ENCODE data around the gene CEMIP2. TPM values are rescaled to one million over a fixed set of nuclear protein-coding genes. Genes with fewer than 3 reads are reported as not detected.
"Not testable (repeated sequence)": the region's sequence is repeated elsewhere in the genome, so short reads cannot be mapped to it uniquely, and the experiment has no call there.

CEMIP2 gene
- total RNA-seq, 1 donor from 2014 or later, result 34.4 TPM

DNA sequence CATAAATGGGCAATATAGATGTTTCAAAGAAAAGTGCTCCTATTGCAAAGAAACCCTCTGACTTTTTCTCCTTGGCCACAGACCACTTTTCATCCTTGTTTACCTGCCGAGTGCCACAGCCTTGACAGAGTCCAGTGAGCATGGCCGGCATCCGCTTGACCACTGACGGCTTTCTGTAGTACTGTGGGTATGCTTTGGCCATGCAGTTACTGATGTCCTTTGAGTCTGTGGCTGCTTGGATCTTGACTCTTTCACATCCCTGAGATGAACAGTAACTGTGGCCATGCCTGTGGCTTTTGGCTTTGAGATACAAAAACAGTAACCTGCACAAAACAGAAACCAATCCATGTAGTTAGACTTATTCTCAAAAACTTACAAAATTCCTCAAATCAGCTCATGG is 70.4 kb downstream of the CEMIP2 start:
- TF ChIP-seq, protein P1, sequence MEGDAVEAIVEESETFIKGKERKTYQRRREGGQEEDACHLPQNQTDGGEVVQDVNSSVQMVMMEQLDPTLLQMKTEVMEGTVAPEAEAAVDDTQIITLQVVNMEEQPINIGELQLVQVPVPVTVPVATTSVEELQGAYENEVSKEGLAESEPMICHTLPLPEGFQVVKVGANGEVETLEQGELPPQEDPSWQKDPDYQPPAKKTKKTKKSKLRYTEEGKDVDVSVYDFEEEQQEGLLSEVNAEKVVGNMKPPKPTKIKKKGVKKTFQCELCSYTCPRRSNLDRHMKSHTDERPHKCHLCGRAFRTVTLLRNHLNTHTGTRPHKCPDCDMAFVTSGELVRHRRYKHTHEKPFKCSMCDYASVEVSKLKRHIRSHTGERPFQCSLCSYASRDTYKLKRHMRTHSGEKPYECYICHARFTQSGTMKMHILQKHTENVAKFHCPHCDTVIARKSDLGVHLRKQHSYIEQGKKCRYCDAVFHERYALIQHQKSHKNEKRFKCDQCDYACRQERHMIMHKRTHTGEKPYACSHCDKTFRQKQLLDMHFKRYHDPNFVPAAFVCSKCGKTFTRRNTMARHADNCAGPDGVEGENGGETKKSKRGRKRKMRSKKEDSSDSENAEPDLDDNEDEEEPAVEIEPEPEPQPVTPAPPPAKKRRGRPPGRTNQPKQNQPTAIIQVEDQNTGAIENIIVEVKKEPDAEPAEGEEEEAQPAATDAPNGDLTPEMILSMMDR (IDR thresholded peaks at IDR 0.05), result no peak
- no peak overlapping the region for H3K4me3 ChIP-seq
- intact Hi-C loops (cut with DNase I), result no loop called here
- DNase-seq (ENCODE audit: low spot score in 2 of 2), result no peak
- H3K9me3 ChIP-seq, result no peaks in the 10 kb centered on the region
- peaks cover 19 to 27% of the 10 kb centered on the region in 2 donors for H3K36me3 ChIP-seq
- H3K27ac ChIP-seq, result no peak overlapping the region
- no peaks in the 10 kb centered on the region for H3K4me1 ChIP-seq
- H3K27me3 ChIP-seq, result no peaks in the 10 kb centered on the region

DNA sequence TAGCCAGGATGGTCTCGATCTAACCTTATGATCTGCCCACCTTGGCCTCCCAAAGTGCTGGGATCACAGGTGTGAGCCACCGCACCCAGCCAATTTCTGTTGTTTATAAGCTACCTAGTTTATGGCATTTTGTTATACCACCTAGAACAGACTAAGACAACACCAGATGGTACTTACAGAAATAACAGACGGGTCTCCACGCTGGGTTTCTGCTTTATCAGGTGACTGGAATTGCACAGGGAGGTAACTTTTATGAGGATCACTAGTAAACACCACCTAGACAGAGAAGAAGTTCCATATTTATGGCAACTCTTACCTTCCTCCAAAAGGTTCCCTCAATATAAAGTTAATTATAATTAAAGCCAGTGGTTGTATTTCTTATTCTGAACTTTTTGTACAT is 74.0 kb downstream of the CEMIP2 start:
- Histone ChIP-seq H3K4me1 (no peaks in the 10 kb centered on the region), H3K27me3 (no peaks in the 10 kb centered on the region), H3K9me3 (no peaks in the 10 kb centered on the region), H3K27ac (no peak overlapping the region), H3K36me3 (peaks cover 23 to 25% of the 10 kb centered on the region in 2 donors), H3K4me3 (no peak overlapping the region)
- intact Hi-C loops (cut with DNase I), result no loop called here
- no peak for DNase-seq (ENCODE audit: low spot score in 2 of 2)
- TF ChIP-seq, protein P1 (IDR thresholded peaks at IDR 0.05), result no peak

DNA sequence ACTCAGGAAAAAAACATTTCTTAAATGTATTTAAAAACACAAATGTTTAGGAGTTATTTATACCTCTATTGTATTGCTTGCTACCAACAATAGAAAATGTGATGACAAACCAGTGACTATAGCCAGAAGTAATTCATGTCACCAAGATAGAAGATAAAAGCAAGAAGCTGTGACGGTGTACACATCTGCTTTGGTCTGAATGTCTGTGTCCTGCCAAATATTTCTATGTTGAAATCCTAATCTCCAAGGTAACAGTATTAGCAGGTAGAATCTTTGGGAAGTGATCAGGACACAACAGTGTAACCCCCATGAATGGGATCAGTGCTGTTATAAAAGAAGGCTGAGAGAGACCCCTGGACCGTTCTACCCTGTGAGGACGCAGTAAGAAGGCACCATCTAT is 74.7 kb downstream of the CEMIP2 start:
- intact Hi-C loops (cut with DNase I), result no loop called here
- H3K27ac ChIP-seq, result no peak overlapping the region
- H3K9me3 ChIP-seq, result no peaks in the 10 kb centered on the region
- no peaks in the 10 kb centered on the region for H3K4me1 ChIP-seq
- TF ChIP-seq, protein P1 (IDR thresholded peaks at IDR 0.05), result no peak
- H3K36me3 ChIP-seq, result peaks cover 30 to 31% of the 10 kb centered on the region in 2 donors
- H3K4me3 ChIP-seq, result no peak overlapping the region
- no peak for DNase-seq (ENCODE audit: low spot score in 2 of 2)
- H3K27me3 ChIP-seq, result no peaks in the 10 kb centered on the region

DNA sequence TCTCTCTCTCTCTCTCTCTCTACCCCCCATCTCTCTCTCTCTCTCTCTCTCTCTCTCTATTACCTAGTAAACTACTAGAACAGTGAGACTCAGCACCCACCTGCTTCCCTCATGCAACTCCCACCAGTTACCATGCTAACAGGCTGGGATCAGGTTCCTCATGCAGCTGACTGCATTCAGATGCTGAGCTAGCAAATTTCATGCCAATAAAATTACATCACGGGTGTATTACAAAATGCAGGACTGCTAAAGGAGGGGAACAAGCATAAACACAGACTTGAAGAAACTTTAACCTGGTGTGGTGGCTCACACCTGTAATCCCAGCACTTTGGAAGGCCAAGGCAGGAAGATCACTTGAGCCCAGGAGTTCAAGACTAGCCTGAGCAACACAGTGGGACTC is 76.0 kb downstream of the CEMIP2 start:
- Histone ChIP-seq H3K4me1 (no peaks in the 10 kb centered on the region), H3K36me3 (peaks cover 23 to 29% of the 10 kb centered on the region in 2 donors), H3K27me3 (no peaks in the 10 kb centered on the region), H3K4me3 (no peak overlapping the region), H3K27ac (no peak overlapping the region), H3K9me3 (no peaks in the 10 kb centered on the region)
- intact Hi-C loops (cut with DNase I), result no loop called here
- no peak for DNase-seq (ENCODE audit: low spot score in 2 of 2)
- TF ChIP-seq, protein P1 (IDR thresholded peaks at IDR 0.05), result no peak

DNA sequence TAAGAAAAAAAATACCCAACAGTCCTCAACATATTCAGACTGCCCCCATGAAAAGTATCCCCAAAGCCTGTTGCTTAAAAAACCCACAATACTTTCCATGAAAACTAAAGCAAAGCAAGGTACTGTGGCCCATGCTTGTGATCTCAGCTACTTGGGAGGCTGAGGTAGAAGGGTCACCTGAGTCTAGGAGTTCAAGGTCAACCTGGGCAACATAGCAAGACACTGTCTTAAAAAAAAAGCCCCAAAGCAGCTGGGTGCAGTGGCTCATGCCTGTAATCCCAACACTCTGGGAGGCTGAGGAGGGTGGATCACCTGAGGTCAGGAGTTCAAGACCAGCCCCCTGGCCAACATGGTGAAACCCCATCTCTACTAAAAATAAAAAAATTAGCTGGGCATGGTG is 76.7 kb downstream of the CEMIP2 start:
- H3K36me3 ChIP-seq, result peaks cover 23% of the 10 kb centered on the region in 2 donors
- H3K27ac ChIP-seq; intact Hi-C loops (cut with DNase I): not testable (repeated sequence)

DNA sequence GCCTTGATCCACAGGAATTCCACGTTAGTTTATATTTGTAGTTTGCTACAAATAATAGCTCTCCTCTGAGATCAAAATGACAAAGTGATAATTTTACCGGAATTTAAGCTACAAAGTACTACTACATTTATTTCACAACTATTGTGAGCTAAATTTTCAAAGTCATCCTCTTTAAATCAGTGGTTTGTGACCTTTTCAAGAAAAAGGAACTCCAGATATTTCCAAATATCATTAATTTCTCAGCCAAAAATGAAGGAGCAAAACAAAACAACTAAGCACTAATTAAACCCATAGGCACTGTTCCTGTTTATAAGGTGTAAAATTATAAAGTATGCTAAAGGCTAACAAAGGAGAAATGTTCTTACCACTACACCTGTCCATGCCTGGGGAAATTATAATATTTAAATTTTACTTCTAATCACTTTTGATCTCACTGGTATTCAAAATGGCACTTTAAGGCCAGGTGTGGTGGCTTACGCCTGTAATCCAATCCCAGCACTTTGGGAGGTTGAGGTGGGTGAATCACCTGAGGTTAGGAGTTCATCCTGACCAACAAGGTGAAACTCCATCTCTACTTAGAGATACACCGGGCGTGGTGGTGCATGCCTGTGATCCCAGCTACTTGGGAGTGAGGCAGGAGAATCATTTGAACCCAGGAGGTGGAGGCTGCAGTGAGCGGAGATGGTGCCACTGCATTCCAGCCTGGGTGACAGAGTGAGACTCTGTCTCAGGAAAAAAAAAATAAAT is 77.5 kb downstream of the CEMIP2 start:
- TF ChIP-seq, protein P1 (IDR thresholded peaks at IDR 0.05), result no peak
- no peak overlapping the region for H3K27ac ChIP-seq
- H3K9me3 ChIP-seq, result no peaks in the 10 kb centered on the region
- intact Hi-C loops (cut with DNase I), result no loop called here
- H3K4me1 ChIP-seq, result no peaks in the 10 kb centered on the region
- peaks cover 19 to 23% of the 10 kb centered on the region in 2 donors for H3K36me3 ChIP-seq
- H3K27me3 ChIP-seq, result no peaks in the 10 kb centered on the region
- no peak overlapping the region for H3K4me3 ChIP-seq
- no peak for DNase-seq (ENCODE audit: low spot score in 2 of 2)

More for the DNA sequence above, 76.7 kb downstream of the CEMIP2 start:
- not testable (repeated sequence) for DNase-seq (ENCODE audit: low spot score in 2 of 2); H3K4me1 ChIP-seq; H3K4me3 ChIP-seq; H3K27me3 ChIP-seq; H3K9me3 ChIP-seq
